HepG2 (cell line): ENCODE results near the gene KIAA1958.

Experiments
- TP53 ChIP-seq: sonication (generic); formaldehyde crosslinking; conservative IDR thresholded peaks from 2 replicates; pipeline ENCODE4 v1.4.0; 2020; ENCODE audit warnings: missing genetic modification reagents
- ZNF354B ChIP-seq: sonication (generic); formaldehyde crosslinking; IDR thresholded peaks from 2 replicates; pipeline ENCODE4 v1.8.0; 2022; ENCODE audit warnings: mild to moderate bottlenecking, missing genetic modification reagents
- ZNF780A ChIP-seq: sonication (generic); formaldehyde crosslinking; IDR thresholded peaks from 2 replicates; pipeline ENCODE4 v1.8.0; 2022; ENCODE audit warnings: mild to moderate bottlenecking, missing genetic modification reagents, moderate library complexity

DNA sequence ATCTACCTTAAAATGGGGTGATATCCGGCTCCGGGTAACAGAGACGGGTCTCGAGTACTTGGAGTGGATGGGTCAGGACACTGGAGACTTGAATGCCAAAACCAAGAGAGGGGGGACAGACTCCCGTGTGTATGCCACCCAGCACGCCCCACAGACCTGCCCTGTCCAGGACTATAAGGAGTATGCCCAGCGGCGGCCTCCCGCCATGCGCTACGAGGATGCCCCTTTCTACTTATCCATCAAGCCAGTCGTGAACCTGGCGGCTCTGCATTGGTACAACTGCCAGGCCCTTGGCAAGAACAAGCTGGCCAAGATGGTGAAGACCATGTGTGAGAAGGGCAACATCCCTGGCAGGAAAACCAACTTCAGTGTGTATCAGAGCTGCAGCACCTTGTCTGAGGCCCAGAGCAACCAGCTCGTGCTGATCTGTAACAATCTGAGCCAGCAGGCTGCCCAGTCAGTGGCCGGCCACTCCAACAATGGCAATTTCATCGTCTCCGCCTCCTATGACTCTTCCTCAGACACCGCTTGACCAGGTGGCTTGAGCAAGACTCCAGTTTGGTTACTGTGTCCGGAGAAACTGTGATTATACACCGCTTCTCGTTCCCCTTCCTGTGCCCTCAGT is 131.9 kb downstream of the KIAA1958 start:
- TF ChIP-seq ZNF780A (no peak), ZNF354B (CRISPR knock-in tag) (no peak), TP53 (no peak)
